ENCODE data around the gene MIPOL1. TPM values are rescaled to one million over a fixed set of nuclear protein-coding genes. Genes with fewer than 3 reads are reported as not detected.
A peak's percentile ranks its signal among the peaks of the same experiment; 100 is the strongest.

MIPOL1 gene
- total and polyA plus RNA-seq, 2 of the 13 experiments (the other 11 are each of a cell fraction or from before 2014, with no cell fraction given) = 8.6 to 34.2 TPM

- TF ChIP-seq ZNF687 (CRISPR knock-in tag; IDR thresholded peaks at IDR 0.05) (peak; percentile 98), RBAK (CRISPR knock-in tag; IDR thresholded peaks at IDR 0.05) (peak; percentile 15; the same call in 1 of the 2 replicates), ZNF720 (CRISPR knock-in tag; IDR thresholded peaks at IDR 0.05) (peak; percentile 8; the same call in 1 of the 2 replicates), ATF3 (CRISPR knock-in tag; IDR thresholded peaks at IDR 0.05) (peak; percentile 69; the same call in 1 of the 2 replicates), ZBTB1 (CRISPR knock-in tag; IDR thresholded peaks at IDR 0.05; ENCODE audit: borderline replicate concordance) (peak; percentile 71; the same call in 1 of the 2 replicates), ZNF790 (CRISPR knock-in tag; IDR thresholded peaks at IDR 0.05; ENCODE audit: borderline replicate concordance) (peak; percentile 73), RCOR2 (CRISPR knock-in tag; IDR thresholded peaks at IDR 0.05) (peak; percentile 57; the same call in 1 of the 2 replicates), HOXA9 (CRISPR knock-in tag; IDR thresholded peaks at IDR 0.05; ENCODE audit: borderline replicate concordance) (peak; percentile 92; the same call in 1 of the 2 replicates), E2F1 (CRISPR knock-in tag; IDR thresholded peaks at IDR 0.05) (peak; percentile 80; the same call in 1 of the 2 replicates), ASH2L (IDR thresholded peaks at IDR 0.05; ENCODE audit: insufficient read length, low read depth, low read length) (peak; percentile 99), CERS6 (CRISPR knock-in tag; IDR thresholded peaks at IDR 0.05) (no peak; the same call in 1 of the 2 replicates), NFAT5 (CRISPR knock-in tag; IDR thresholded peaks at IDR 0.05) (peak; percentile 95), MED13 (CRISPR knock-in tag; IDR thresholded peaks at IDR 0.05) (peak; percentile 75; the same call in 1 of the 2 replicates), DRAP1 (CRISPR knock-in tag; IDR thresholded peaks at IDR 0.05) (peak; percentile 74)
These were observed at the start of gene MIPOL1 (continued) for GRCh38 chr14:37197421-37198272.
